MCF 10A (cell line): Measurements from ENCODE around the gene CALD1. TPM values are rescaled to one million over a fixed set of nuclear protein-coding genes. Genes with fewer than 3 reads are reported as not detected.

Experiments used
- BruUV-seq: library from RNA; stranded (reverse); fragments of 400-500 nt; replicated peaks from 2 replicates; lab custom pipeline; 2021; lab: Mats Ljungman, UMichigan
- CTCF ChIA-PET: fragments of 300-600 bp; sonication (Branson Sonifier 250); formaldehyde crosslinking; extraction: SDS; loops from one replicate; lab custom pipeline; 2021; ENCODE audit warnings: antibody characterized with exemption, inconsistent platforms; lab: Yijun Ruan, JAX
- POLR2A ChIA-PET: fragments of 300-600, 350-650 bp; sonication (Branson Sonifier 250); formaldehyde crosslinking; extraction: SDS; loops from one replicate; lab custom pipeline; 2020; ENCODE audit warnings: antibody characterized with exemption, inconsistent platforms; lab: Yijun Ruan, JAX
- DNase-seq: peaks from one replicate; pipeline ENCODE4 v3.0.0-alpha.2; 2018; ENCODE audit not compliant: unreplicated experiment
- H3K27ac Mint-ChIP-seq: one replicate; pipeline ENCODE4 v1.8.0; 2022; ENCODE audit warnings: mild to moderate bottlenecking, low read depth, mixed read lengths; ENCODE audit not compliant: unreplicated experiment
- H3K27me3 Mint-ChIP-seq: one replicate; pipeline ENCODE4 v1.8.0; 2022; ENCODE audit warnings: mixed read lengths; ENCODE audit not compliant: insufficient read depth, unreplicated experiment
- H3K36me3 Mint-ChIP-seq: one replicate; pipeline ENCODE4 v1.8.0; 2022; ENCODE audit warnings: mild to moderate bottlenecking, moderate library complexity, mixed read lengths; ENCODE audit not compliant: insufficient read depth, unreplicated experiment
- H3K4me1 Mint-ChIP-seq: one replicate; pipeline ENCODE4 v1.8.0; 2022; ENCODE audit warnings: mixed read lengths; ENCODE audit not compliant: insufficient read depth, unreplicated experiment
- H3K4me3 Mint-ChIP-seq: one replicate; pipeline ENCODE4 v1.8.0; 2022; ENCODE audit warnings: mild to moderate bottlenecking, moderate library complexity, mixed read lengths; ENCODE audit not compliant: unreplicated experiment
- H3K9me3 Mint-ChIP-seq: one replicate; pipeline ENCODE4 v1.8.0; 2022; ENCODE audit warnings: mixed read lengths; ENCODE audit not compliant: unreplicated experiment
- CTCF ChIP-seq: fragments of 200-600 bp; IDR thresholded peaks from one replicate; pipeline ENCODE4 v1.8.0; 2022; ENCODE audit warnings: antibody characterized with exemption, mild to moderate bottlenecking; ENCODE audit not compliant: unreplicated experiment
- intact Hi-C: fragments of 100-400 bp; cut with micrococcal nuclease; formaldehyde crosslinking; loops from 2 replicates; pipeline ENCODE4 v1.14.1; 2022
- total RNA-seq: library from RNA; stranded (reverse); gene quantifications from 2 replicates; pipeline ENCODE4 v1.2.3, GENCODE V29; 2022

The CALD1 gene
- total RNA-seq, 1 experiment from 2014 or later: 183 TPM

- no peak for TF ChIP-seq CTCF
- intact Hi-C loops: no loop called here
- H3K4me1 Mint-ChIP-seq: no peaks in the 10 kb centered on the region
- no peaks in the 10 kb centered on the region for H3K27me3 Mint-ChIP-seq
- ChIA-PET CTCF (interaction anchor here (0.7 kb wide), 1 partner anchor 139 kb away, joined by 6 read pairs; no protein-coding TSS in a partner anchor), POLR2A (no interaction called here)
- no peaks in the 10 kb centered on the region for H3K9me3 Mint-ChIP-seq
- BruUV-seq: no TSS peak
- H3K36me3 Mint-ChIP-seq: no peaks in the 10 kb centered on the region
- DNase-seq: no peak
- H3K27ac Mint-ChIP-seq: no peak overlapping the region
- no peak overlapping the region for H3K4me3 Mint-ChIP-seq
These were observed 59.9 kb downstream of the CALD1 start for GRCh38 chr7:134839298-134839697.

GRCh38 chr7:134842062-134842461 is 62.6 kb downstream of the CALD1 start:
- Mint-ChIP-seq H3K4me3 (no peak overlapping the region), H3K27me3 (no peaks in the 10 kb centered on the region), H3K9me3 (no peaks in the 10 kb centered on the region), H3K4me1 (peaks cover 14% of the 10 kb centered on the region), H3K36me3 (no peaks in the 10 kb centered on the region), H3K27ac (no peak overlapping the region)
- no TSS peak for BruUV-seq
- no peak for TF ChIP-seq CTCF
- ChIA-PET POLR2A (interaction anchor here (1.2 kb wide), 1 partner anchor 11 kb away, joined by 4 read pairs; no protein-coding TSS in a partner anchor), CTCF (interaction anchor here (0.7 kb wide), 1 partner anchor 32 kb away, joined by 3 read pairs; no protein-coding TSS in a partner anchor)
- intact Hi-C loops: no loop called here
- no peak for DNase-seq

- H3K4me3 Mint-ChIP-seq: no peak overlapping the region
- no TSS peak for BruUV-seq
- peaks cover 1% of the 10 kb centered on the region for H3K36me3 Mint-ChIP-seq
- no peaks in the 10 kb centered on the region for H3K9me3 Mint-ChIP-seq
- no peak for DNase-seq
- CTCF ChIA-PET: interaction anchor here (0.6 to 5.8 kb wide), 3 partner anchors 13 to 118 kb away, joined by 3 to 36 read pairs (median 6); no protein-coding TSS in a partner anchor
- H3K27ac Mint-ChIP-seq: no peak overlapping the region
- H3K27me3 Mint-ChIP-seq: no peaks in the 10 kb centered on the region
- H3K4me1 Mint-ChIP-seq: peaks cover 14% of the 10 kb centered on the region
- intact Hi-C loops: no loop called here
- POLR2A ChIA-PET: interaction anchor here (0.6 to 1.1 kb wide), 3 partner anchors 48 to 182 kb away, joined by 3 to 4 read pairs (median 3); no protein-coding TSS in a partner anchor
- TF ChIP-seq CTCF: no peak
These were observed 63.5 kb downstream of the CALD1 start for GRCh38 chr7:134842886-134843430.

GRCh38 chr7:134844200-134844599 is 64.8 kb downstream of the CALD1 start:
- no TSS peak for BruUV-seq
- DNase-seq: no peak
- Mint-ChIP-seq H3K4me1 (peaks cover 14% of the 10 kb centered on the region), H3K9me3 (no peaks in the 10 kb centered on the region), H3K27me3 (no peaks in the 10 kb centered on the region), H3K4me3 (no peak overlapping the region), H3K27ac (peak overlapping the region; percentile 23), H3K36me3 (peaks cover 6% of the 10 kb centered on the region)
- no peak for TF ChIP-seq CTCF
- intact Hi-C loops: loop anchor here (2.0 kb wide), 1 partner anchor 211 kb away; no protein-coding TSS in a partner anchor
- POLR2A ChIA-PET: interaction anchor here (0.9 to 1.1 kb wide), 2 partner anchors 8 to 42 kb away, joined by 3 read pairs; no protein-coding TSS in a partner anchor
- CTCF ChIA-PET: interaction anchor here (1.0 to 5.8 kb wide), 4 partner anchors 11 to 154 kb away, joined by 3 to 36 read pairs (median 6); no protein-coding TSS in a partner anchor
